ENCODE results near the gene SNAP23.
"Not testable (repeated sequence)": the region's sequence is repeated elsewhere in the genome, so short reads cannot be mapped to it uniquely, and the experiment has no call there.

SNAP23 gene

GRCh38 chr15:42498212-42499068 lies 3.0 kb downstream of the SNAP23 start:
- no peak for DNase-seq

- no peak for DNase-seq
Observed at GRCh38 chr15:42499858-42500609, 4.6 kb downstream of the SNAP23 start.

GRCh38 chr15:42502477-42502876 lies 7.0 kb downstream of the SNAP23 start:
- no peak for DNase-seq

- no peak for DNase-seq
Observed at GRCh38 chr15:42503825-42504224, 8.4 kb downstream of the SNAP23 start.

- no peak for DNase-seq
Observed at GRCh38 chr15:42504631-42505030, 9.2 kb downstream of the SNAP23 start.

GRCh38 chr15:42507514-42507913 lies 12.1 kb downstream of the SNAP23 start:
- DNase-seq: no peak

GRCh38 chr15:42508263-42508690 lies 12.8 kb downstream of the SNAP23 start:
- DNase-seq: no peak

- DNase-seq: no peak
Observed at GRCh38 chr15:42510258-42511006, 15.0 kb downstream of the SNAP23 start.

GRCh38 chr15:42511007-42511391 lies 15.6 kb downstream of the SNAP23 start:
- DNase-seq: no peak

- no peak for DNase-seq
Observed at GRCh38 chr15:42523331-42523730, 27.9 kb downstream of the SNAP23 start.

GRCh38 chr15:42528970-42529369 lies 33.5 kb downstream of the SNAP23 start:
- DNase-seq: no peak

GRCh38 chr15:42533246-42533645 lies 37.8 kb downstream of the SNAP23 start:
- no peak for DNase-seq

- DNase-seq: no peak
Observed at GRCh38 chr15:42544853-42545629, 49.6 kb downstream of the SNAP23 start.

- no peak for DNase-seq
Observed at GRCh38 chr15:42547918-42548248, 52.4 kb downstream of the SNAP23 start.

GRCh38 chr15:42548249-42549031 lies 53.0 kb downstream of the SNAP23 start, which contains the start of the genes HAUS2 and LRRC57:
HAUS2 (plus strand) TSS chr15:42548838; CDS start chr15:42548873, 35 bp downstream.
LRRC57 (minus strand) TSS chr15:42548793; CDS start chr15:42548434, 359 bp downstream.
- DNase-seq: peak; percentile 92

GRCh38 chr15:42549032-42549491 lies 53.6 kb downstream of the SNAP23 start:
- no peak for DNase-seq

GRCh38 chr15:42549741-42550392 lies 54.4 kb downstream of the SNAP23 start:
- no peak for DNase-seq

GRCh38 chr15:42553554-42553953 lies 58.1 kb downstream of the SNAP23 start:
- DNase-seq: no peak

GRCh38 chr15:42556550-42557207 lies 61.2 kb downstream of the SNAP23 start:
- not testable (repeated sequence) for DNase-seq

GRCh38 chr15:42558739-42559138 lies 63.3 kb downstream of the SNAP23 start:
- no peak for DNase-seq

All from activated T-cell treated with anti-CD3 and anti-CD28 coated beads, Interleukin-2, amount 50 U/mL, for 1 hour (primary cell).